Myocyte (in vitro differentiated cells): Measurements from ENCODE around the gene PLCB1. TPM values are rescaled to one million over a fixed set of nuclear protein-coding genes. Genes with fewer than 3 reads are reported as not detected.
"Not testable (repeated sequence)": the region's sequence is repeated elsewhere in the genome, so short reads cannot be mapped to it uniquely, and the experiment has no call there.

ENCODE experiments used
- DNase-seq: peaks from one replicate; pipeline ENCODE4 v3.0.0-alpha.2; 2012; ENCODE audit warnings: low read depth
- polyA plus RNA-seq: library from polyadenylated mRNA; unstranded; fragments of >200 nt; gene quantifications from one replicate; pipeline ENCODE4 v1.2.1, GENCODE V29; 2012; ENCODE audit warnings: missing spikeins
- total RNA-seq: library from RNA; depleted of rRNA; stranded (reverse); fragments of >200 nt; gene quantifications from 2 replicates; pipeline ENCODE4 v1.2.3, GENCODE V29; 2014

Gene PLCB1
- total RNA-seq, result 0.26 and 0.29 TPM in 2 replicates
- not detected for polyA plus RNA-seq

- peak; percentile 48 for DNase-seq
Observed at GRCh38 chr20:8131598-8132483, at the start of gene PLCB1. Gene PLCB1, plus strand, starts transcription at chr20:8132266. Its CDS starts 386 bp downstream, at chr20:8132652.

GRCh38 chr20:8082989-8083388 is 49.1 kb upstream of the PLCB1 start:
- peak; percentile 93 for DNase-seq

- no peak for DNase-seq
Observed at GRCh38 chr20:8089668-8090067, 42.4 kb upstream of the PLCB1 start.

- DNase-seq, result no peak
Observed at GRCh38 chr20:8094415-8094818, 37.6 kb upstream of the PLCB1 start.

- DNase-seq, result no peak
Observed at GRCh38 chr20:8094850-8095249, 37.2 kb upstream of the PLCB1 start.

- DNase-seq, result no peak
Observed at GRCh38 chr20:8095648-8096572, 36.2 kb upstream of the PLCB1 start.

GRCh38 chr20:8097307-8097706 is 34.8 kb upstream of the PLCB1 start:
- DNase-seq, result no peak

GRCh38 chr20:8104252-8104651 is 27.8 kb upstream of the PLCB1 start:
- no peak for DNase-seq

- not testable (repeated sequence) for DNase-seq
Observed at GRCh38 chr20:8114612-8115011, 17.5 kb upstream of the PLCB1 start.

GRCh38 chr20:8115436-8115835 is 16.6 kb upstream of the PLCB1 start:
- DNase-seq, result no peak

GRCh38 chr20:8116067-8116811 is 15.8 kb upstream of the PLCB1 start:
- DNase-seq, result no peak

GRCh38 chr20:8117636-8118035 is 14.4 kb upstream of the PLCB1 start:
- no peak for DNase-seq

GRCh38 chr20:8118039-8118438 is 14.0 kb upstream of the PLCB1 start:
- no peak for DNase-seq

- DNase-seq, result no peak
Observed at GRCh38 chr20:8118760-8119159, 13.3 kb upstream of the PLCB1 start.

GRCh38 chr20:8121666-8122065 is 10.4 kb upstream of the PLCB1 start:
- no peak for DNase-seq

GRCh38 chr20:8124639-8125038 is 7.4 kb upstream of the PLCB1 start:
- DNase-seq, result no peak

- no peak for DNase-seq
Observed at GRCh38 chr20:8126181-8126580, 5.9 kb upstream of the PLCB1 start.

GRCh38 chr20:8126841-8127378 is 5.2 kb upstream of the PLCB1 start:
- no peak for DNase-seq

GRCh38 chr20:8127553-8128255 is 4.4 kb upstream of the PLCB1 start:
- DNase-seq, result no peak
